GM21717 (cell line): ENCODE data around the gene BRI3.
A peak's percentile ranks its signal among the peaks of the same experiment; 100 is the strongest.

Source experiments
- ATAC-seq: cut with Tn5 transposase; IDR thresholded peaks from one replicate; pipeline ENCODE4 v1.9.1; 2021; ENCODE audit warnings: mild to moderate bottlenecking, moderate library complexity; ENCODE audit not compliant: unreplicated experiment

The BRI3 gene

DNA sequence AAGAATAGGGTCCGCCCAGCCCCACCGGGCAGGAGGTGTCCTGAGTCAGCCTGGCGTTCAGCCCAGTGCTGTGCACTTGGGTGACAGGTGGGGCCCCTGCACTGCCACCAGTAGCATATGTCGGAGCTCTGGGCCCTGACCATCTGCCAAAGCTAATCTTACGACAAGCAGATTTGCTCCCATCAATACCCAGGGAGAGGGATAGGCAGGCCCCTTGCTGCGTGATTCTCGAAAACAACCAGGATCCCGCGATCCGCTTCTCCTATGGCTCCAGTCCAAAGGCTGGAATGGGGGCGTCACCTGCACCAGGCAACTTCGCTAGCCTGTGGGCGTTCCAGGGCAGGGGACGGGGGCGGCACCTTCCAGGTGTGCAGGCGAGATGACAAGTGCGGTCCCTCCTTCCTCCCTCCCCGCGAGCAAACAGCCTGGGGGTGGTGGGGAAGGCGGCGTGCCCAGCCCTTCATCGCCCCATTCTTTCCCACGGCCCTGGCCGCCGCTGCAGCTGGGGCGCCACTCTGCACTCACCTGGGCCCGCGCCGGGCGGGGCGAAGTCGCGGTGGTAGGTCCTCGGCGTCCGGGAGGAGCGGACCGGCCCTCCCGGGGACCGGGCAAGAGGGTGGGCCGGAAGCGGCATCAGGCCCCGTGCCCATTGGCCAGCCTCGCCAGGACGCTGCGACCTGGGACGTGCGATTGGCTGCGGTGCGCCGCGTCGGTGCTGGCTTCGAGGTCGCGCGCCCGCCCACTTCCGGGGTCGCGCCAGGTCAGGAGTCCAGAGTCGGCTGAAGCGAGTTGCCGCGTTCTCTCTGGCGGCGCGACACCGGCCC lies 29.7 kb upstream of the BRI3 start, which contains the start of gene TECPR1:
TSS of gene TECPR1 (minus strand) at position 632 of the 824 bp plus-strand sequence. CDS start 6,086 bp downstream, outside the sequence.
- peak; percentile 97 for ATAC-seq

DNA sequence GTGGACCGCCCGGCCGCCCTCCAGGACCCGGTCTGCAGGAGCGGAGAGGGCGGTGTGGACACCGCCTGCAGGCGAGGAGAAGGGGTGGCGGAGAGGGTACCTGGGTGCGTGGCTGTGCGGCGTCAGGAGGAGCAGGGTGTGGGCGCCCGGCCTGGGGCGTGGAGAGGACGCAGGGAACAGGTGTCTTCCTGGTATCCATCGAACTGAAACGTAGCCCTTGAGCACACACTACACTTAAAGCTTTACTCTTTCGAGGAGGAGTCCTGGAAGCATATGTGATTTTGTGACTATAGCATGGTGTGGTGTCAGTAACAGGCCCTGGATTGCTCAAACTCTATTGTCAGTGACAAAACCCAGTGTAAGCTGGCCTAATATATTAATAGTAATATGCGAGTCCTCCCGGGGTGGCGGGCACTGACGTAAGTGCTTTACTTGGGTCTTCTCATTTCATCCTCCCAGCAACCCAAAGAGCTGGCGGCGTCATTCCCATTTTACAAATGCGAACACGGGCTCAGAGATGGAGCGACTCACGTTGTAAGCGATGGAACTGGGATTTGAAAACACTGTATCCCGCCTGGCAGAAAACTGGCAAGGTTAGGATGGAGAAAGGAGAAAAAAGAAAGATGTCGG lies 28.9 kb upstream of the BRI3 start:
- peak; percentile 33 for ATAC-seq

GRCh38 chr7:98254516-98254915 lies 27.0 kb upstream of the BRI3 start:
- ATAC-seq: no peak

DNA sequence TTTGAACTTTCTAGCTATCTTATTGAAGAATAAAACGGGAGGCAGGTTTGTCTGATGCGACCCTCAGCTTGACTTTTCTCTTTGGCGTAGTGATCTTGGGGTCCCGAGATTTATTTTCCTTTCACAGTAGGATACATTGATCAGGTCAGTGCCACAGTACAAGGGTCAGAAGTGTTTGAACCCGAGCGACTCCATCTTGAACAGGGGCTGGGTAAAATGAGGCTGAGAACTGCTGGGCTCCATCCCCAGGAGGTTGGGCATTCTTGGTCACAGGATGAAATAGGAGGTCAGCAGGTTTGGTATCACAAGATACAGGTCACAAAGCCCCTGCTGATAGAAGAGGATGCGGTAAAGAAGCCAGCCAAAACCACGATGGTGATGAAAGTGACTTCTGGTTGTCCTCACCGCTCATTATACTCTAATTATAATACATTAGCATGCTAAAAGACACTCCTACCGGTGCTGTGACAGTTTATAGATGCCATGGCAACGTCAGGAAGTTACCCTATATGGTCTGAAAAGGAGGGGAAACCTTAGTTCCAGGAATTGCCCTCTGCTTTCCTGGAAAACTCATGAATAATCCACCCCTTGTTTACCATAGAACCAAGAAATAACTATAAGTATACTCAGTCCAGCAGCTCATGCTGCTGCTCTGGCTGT lies 26.4 kb upstream of the BRI3 start:
- ATAC-seq: no peak

DNA sequence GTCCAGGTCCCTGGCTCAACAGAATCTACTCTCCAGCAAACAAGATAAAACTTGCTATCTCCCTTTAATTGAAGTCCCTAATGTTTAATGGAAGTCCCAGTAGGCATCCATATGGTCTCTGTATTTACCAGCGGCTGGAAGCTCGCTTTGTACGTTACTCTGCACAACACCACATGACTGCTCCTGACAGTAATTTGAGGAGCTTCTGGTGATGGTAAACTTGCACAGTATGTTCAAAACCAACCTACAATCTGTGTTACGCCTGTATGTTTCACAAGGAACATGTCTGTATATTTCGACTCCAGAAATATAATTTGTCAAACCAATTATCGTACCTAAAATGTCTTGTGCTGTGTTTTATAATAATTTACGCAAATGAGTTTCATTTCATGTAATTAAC lies 25.1 kb upstream of the BRI3 start:
- ATAC-seq: no peak

- ATAC-seq: no peak
These were observed 23.8 kb upstream of the BRI3 start for GRCh38 chr7:98257701-98258100.

- ATAC-seq: no peak
These were observed 15.6 kb upstream of the BRI3 start for GRCh38 chr7:98265841-98266271.

- no peak for ATAC-seq
These were observed 14.6 kb upstream of the BRI3 start for GRCh38 chr7:98266840-98267239.

- ATAC-seq: no peak
These were observed 14.2 kb upstream of the BRI3 start for GRCh38 chr7:98267303-98267702.

GRCh38 chr7:98276241-98276761 lies 5.2 kb upstream of the BRI3 start:
- no peak for ATAC-seq

GRCh38 chr7:98278408-98278807 lies 3.1 kb upstream of the BRI3 start:
- ATAC-seq: no peak

DNA sequence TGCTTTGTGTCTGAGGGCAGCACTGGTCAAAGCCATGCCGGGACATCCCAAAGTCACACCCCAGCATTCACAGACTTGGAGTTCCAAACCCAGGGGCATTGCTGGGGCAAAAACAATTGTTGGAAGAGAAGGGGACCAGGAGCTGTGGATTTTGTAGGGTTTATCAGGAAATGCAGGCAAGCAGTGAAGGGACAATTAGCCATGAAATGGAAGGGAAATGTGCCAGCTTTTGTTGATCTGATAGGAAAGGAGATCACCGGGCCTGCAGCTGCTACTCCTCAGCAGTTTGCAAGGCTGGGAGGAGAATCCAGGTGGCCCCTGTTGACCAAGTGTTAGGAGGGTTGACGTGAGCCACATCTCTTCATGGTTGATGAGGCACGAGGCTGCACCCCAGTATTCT lies 2.5 kb upstream of the BRI3 start:
- no peak for ATAC-seq

DNA sequence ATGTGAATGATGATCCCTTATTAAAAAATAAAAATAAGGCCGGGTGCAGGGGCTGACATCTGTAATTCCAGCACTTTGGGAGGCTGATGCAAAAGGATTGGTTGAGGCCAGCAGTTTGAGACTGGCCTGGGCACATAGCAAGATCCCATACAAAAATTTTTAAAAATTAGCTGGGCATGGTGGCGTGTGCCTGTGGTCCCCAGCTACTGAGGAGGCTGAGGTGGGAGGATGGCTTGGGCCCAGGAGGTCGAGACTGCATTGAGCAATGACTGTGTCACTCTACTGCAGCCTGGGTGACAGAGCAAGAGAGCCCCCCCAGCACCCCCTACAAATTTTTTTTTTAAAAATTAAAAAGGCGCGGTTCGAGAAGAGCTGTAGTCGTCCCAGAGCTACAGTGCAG lies 1.2 kb upstream of the BRI3 start:
- no peak for ATAC-seq

- ATAC-seq: peak; percentile 35
These were observed 496 bp downstream of the BRI3 start for GRCh38 chr7:98281757-98282606.

DNA sequence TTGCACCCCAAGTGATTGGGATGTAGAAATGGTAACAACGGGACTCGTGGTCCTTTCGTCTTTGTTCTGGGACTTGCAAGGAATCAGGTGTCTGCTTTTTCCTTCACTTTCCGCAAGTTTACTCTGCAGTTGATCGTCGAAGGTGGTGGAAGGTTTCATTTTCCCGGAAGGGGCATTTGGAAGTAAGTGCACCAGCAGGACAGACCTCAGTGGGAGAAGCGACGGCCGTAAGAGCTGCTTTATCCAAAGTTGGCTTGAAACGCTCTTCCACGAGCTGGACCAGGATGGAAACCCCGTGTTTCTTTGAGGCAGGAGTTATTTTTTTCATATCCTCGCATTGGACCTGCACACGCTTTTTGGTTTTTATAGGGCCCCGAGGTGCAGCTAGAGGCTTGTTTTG lies 1.2 kb downstream of the BRI3 start:
- ATAC-seq: no peak

- no peak for ATAC-seq
These were observed 1.8 kb downstream of the BRI3 start for GRCh38 chr7:98283127-98283886.

- no peak for ATAC-seq
These were observed 2.4 kb downstream of the BRI3 start for GRCh38 chr7:98283887-98284222.

DNA sequence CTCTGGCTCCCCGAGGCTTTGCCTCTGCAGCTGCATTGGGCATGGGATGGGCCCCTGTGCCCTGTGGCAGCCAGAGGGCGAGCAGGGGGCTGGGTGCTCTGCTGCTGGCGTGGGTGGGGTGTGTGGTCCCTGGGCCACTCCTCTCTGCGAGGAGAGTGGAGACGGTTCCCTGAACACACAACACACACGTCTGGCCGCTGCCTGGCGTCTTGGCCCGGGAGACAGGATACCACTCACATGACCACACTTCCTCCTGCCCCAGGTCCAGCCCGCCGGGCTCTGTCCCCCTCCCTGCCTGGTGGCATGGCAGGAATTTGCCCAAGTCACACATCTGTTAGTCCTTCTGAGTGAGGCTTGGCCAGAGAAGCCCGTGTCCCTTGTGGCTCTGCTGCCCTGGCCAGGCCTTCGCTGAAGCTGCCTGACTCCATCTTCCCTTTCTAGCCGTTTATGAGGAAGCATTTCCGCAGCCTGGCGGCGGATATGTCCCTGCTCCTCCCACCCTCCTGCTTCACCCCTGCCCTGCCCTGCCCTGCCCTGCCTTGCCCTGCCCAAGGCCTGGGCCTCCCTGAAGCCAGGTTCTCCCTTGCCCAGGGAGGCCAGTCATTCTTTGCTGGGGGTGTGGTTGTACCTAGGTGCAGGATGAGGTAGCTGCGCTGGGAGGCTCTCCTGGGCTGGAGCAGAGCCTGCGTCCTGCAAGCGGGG lies 3.0 kb downstream of the BRI3 start:
- ATAC-seq: no peak
